Esophagus (tissue), 2 donors: ENCODE data around the gene ZNF768. TPM values are rescaled to one million over a fixed set of nuclear protein-coding genes. Genes with fewer than 3 reads are reported as not detected.
"Not testable (repeated sequence)": the region's sequence is repeated elsewhere in the genome, so short reads cannot be mapped to it uniquely, and the experiment has no call there.

ENCODE experiments used
- H3K27ac ChIP-seq, 2 donors: one replicate each; pipeline ENCODE4 v1.5.1; 2013; ENCODE audit warnings: low read depth in 2 of 2, mild to moderate bottlenecking in 2 of 2, inconsistent platforms in 1 of 2, low read length in 1 of 2, moderate library complexity in 1 of 2
- H3K27me3 ChIP-seq, 2 donors: one replicate each; pipeline ENCODE4 v1.6.1; 2013; ENCODE audit warnings: low read length in 2 of 2, control low read depth in 1 of 2, mild to moderate bottlenecking in 1 of 2; ENCODE audit not compliant: insufficient read depth in 2 of 2, control insufficient read depth in 1 of 2
- H3K36me3 ChIP-seq, 2 donors: one replicate each; pipeline ENCODE4 v1.6.1; 2013; ENCODE audit warnings: low read length in 1 of 2; ENCODE audit not compliant: control insufficient read depth in 2 of 2, insufficient read depth in 2 of 2
- H3K4me1 ChIP-seq, 2 donors: one replicate each; pipeline ENCODE4 v1.6.1; 2013; ENCODE audit warnings: low read length in 1 of 2; ENCODE audit not compliant: control insufficient read depth in 2 of 2, insufficient read depth in 2 of 2
- H3K4me3 ChIP-seq, 2 donors: one replicate each; pipeline ENCODE4 v1.5.1; 2013; ENCODE audit warnings: low read length in 2 of 2, mild to moderate bottlenecking in 2 of 2, low read depth in 1 of 2, moderate library complexity in 1 of 2
- H3K9me3 ChIP-seq, 2 donors: one replicate each; pipeline ENCODE4 v1.6.1; 2013; ENCODE audit warnings: mild to moderate bottlenecking in 2 of 2, low read depth in 1 of 2, low read length in 1 of 2, moderate library complexity in 1 of 2; ENCODE audit not compliant: control insufficient read depth in 2 of 2, insufficient read depth in 1 of 2
- WGBS, 2 donors: extraction: QIAGEN DNeasy Blood & Tissue Kit; methylation state at CpG; one replicate each; pipeline ENCODE4 v1.1.7; 2013; 5-methylcytosine and 5-hydroxymethylcytosine counted together
- polyA plus RNA-seq, 2 donors: library from polyadenylated mRNA; stranded (reverse); fragments of 200-250 nt; gene quantifications; one replicate each; pipeline ENCODE4 v1.2.3, GENCODE V29; 2013
- donor health status: healthy with polysubstance abuse.
- donor health status: Bipolar disorder and iron deficiency.

Gene ZNF768
- polyA plus RNA-seq, 2 donors: 15.2 to 29.4 TPM

- 83 to 85% methylated on average over 5 of the region's 5 CpGs for WGBS, 2 donors
- Histone ChIP-seq H3K27ac (no peak overlapping the region), H3K27me3 (no peaks in the 10 kb centered on the region), H3K9me3 (no peaks in the 10 kb centered on the region), H3K36me3 (no peaks in the 10 kb centered on the region), H3K4me1 (no peaks in the 10 kb centered on the region), H3K4me3 (no peak overlapping the region)
These were observed 16.7 kb upstream of the ZNF768 start for GRCh38 chr16:30543067-30543466.

GRCh38 chr16:30541502-30542329 is 15.3 kb upstream of the ZNF768 start:
- H3K27ac ChIP-seq: no peak overlapping the region
- no peaks in the 10 kb centered on the region for H3K36me3 ChIP-seq
- no peaks in the 10 kb centered on the region for H3K9me3 ChIP-seq
- no peaks in the 10 kb centered on the region for H3K4me1 ChIP-seq
- H3K4me3 ChIP-seq: no peak overlapping the region
- H3K27me3 ChIP-seq: no peaks in the 10 kb centered on the region
- WGBS, 2 donors: 59 to 75% methylated on average over 10 of the region's 10 CpGs

GRCh38 chr16:30540916-30541464 is 14.6 kb upstream of the ZNF768 start:
- WGBS, 2 donors: 61 to 82% methylated on average over 9 of the region's 9 CpGs
- H3K4me1 ChIP-seq, H3K36me3 ChIP-seq, H3K27ac ChIP-seq, H3K27me3 ChIP-seq, H3K9me3 ChIP-seq, H3K4me3 ChIP-seq: not testable (repeated sequence)

- not testable (repeated sequence) for H3K36me3 ChIP-seq, H3K27ac ChIP-seq, H3K4me3 ChIP-seq, H3K4me1 ChIP-seq, H3K9me3 ChIP-seq, H3K27me3 ChIP-seq
- 85 to 88% methylated on average over 13 of the region's 13 CpGs for WGBS, 2 donors
These were observed 13.7 kb upstream of the ZNF768 start for GRCh38 chr16:30539986-30540526.

GRCh38 chr16:30539000-30539964 is 12.9 kb upstream of the ZNF768 start:
- Histone ChIP-seq H3K36me3 (no peaks in the 10 kb centered on the region), H3K27ac (no peak overlapping the region), H3K4me1 (no peaks in the 10 kb centered on the region), H3K4me3 (no peak overlapping the region), H3K27me3 (no peaks in the 10 kb centered on the region), H3K9me3 (no peaks in the 10 kb centered on the region)
- 75 to 87% methylated on average over 8 of the region's 8 CpGs for WGBS, 2 donors

GRCh38 chr16:30536391-30537024 is 10.1 kb upstream of the ZNF768 start:
- H3K27ac ChIP-seq, H3K27me3 ChIP-seq, H3K36me3 ChIP-seq, H3K4me1 ChIP-seq, H3K4me3 ChIP-seq, H3K9me3 ChIP-seq: not testable (repeated sequence)
- 90 to 93% methylated on average over 13 of the region's 13 CpGs for WGBS, 2 donors

- Histone ChIP-seq H3K4me1 (peaks cover 5% of the 10 kb centered on the region in 2 donors), H3K4me3 (peak overlapping the region; percentile 66 to 71), H3K36me3 (peaks cover 5 to 11% of the 10 kb centered on the region in 2 donors), H3K9me3 (no peaks in the 10 kb centered on the region), H3K27ac (peak overlapping the region; percentile 87 to 90), H3K27me3 (no peaks in the 10 kb centered on the region)
- WGBS, 2 donors: 23 to 25% methylated on average over 12 of the region's 12 CpGs
These were observed 9.4 kb upstream of the ZNF768 start for GRCh38 chr16:30535777-30536190.

GRCh38 chr16:30535106-30535776 is 8.9 kb upstream of the ZNF768 start:
- no peaks in the 10 kb centered on the region for H3K9me3 ChIP-seq
- peak overlapping the region; percentile 66 to 71 for H3K4me3 ChIP-seq
- 3 to 4% methylated on average over 18 of the region's 18 CpGs for WGBS, 2 donors
- peak overlapping the region; percentile 87 to 90 for H3K27ac ChIP-seq
- H3K36me3 ChIP-seq: peaks cover 9 to 13% of the 10 kb centered on the region in 2 donors
- peaks cover 5% of the 10 kb centered on the region in 2 donors for H3K4me1 ChIP-seq
- no peaks in the 10 kb centered on the region for H3K27me3 ChIP-seq
